GM12872 (cell line): Measurements from ENCODE around the gene PEX5L.

Experiments used
- TF ChIP-seq, protein P1 (sequence below): IDR thresholded peaks from 3 replicates; pipeline ENCODE4 v1.5.1; 2011; ENCODE audit warnings: low read depth, mild to moderate bottlenecking, low read length, moderate library complexity; ENCODE audit not compliant: insufficient read depth

PEX5L gene

DNA sequence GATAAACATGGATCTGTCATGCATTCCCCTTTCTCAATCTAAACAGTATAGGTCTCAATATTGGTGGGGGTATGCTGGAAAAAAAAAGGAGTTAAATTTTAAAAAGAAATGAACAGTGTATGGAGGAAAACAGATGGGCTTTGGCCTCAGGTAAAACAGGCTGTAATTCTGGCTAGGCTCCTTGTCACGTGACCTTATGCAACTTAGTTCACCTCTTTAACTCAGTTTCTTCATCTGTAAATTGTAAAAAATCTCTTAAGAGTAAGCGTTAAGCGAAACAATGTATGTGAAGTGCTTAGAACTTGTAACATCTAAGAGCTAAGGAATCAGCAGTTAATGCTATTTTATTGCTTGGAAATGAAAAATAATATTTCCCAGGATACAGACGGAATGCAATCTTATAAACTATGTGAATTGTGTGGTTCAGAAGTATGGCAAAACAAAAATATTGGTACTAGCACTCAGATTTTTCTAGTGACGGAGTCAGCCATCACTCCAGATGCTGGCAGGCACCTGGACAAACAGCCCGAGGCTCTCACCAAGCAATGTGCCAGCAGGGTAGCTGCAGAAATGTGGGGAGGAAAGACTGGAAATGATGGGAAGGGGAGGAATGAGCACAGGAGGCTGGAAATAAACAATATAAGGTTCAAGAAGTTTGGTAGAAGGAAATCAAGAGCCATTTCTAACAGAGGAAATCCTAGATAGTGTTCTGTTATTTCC is 211.1 kb downstream of the PEX5L start:
- TF ChIP-seq, protein P1, sequence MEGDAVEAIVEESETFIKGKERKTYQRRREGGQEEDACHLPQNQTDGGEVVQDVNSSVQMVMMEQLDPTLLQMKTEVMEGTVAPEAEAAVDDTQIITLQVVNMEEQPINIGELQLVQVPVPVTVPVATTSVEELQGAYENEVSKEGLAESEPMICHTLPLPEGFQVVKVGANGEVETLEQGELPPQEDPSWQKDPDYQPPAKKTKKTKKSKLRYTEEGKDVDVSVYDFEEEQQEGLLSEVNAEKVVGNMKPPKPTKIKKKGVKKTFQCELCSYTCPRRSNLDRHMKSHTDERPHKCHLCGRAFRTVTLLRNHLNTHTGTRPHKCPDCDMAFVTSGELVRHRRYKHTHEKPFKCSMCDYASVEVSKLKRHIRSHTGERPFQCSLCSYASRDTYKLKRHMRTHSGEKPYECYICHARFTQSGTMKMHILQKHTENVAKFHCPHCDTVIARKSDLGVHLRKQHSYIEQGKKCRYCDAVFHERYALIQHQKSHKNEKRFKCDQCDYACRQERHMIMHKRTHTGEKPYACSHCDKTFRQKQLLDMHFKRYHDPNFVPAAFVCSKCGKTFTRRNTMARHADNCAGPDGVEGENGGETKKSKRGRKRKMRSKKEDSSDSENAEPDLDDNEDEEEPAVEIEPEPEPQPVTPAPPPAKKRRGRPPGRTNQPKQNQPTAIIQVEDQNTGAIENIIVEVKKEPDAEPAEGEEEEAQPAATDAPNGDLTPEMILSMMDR = no peak

- TF ChIP-seq, protein P1 = no peak
Measured at GRCh38 chr3:179822296-179822695, 214.4 kb downstream of the PEX5L start.

DNA sequence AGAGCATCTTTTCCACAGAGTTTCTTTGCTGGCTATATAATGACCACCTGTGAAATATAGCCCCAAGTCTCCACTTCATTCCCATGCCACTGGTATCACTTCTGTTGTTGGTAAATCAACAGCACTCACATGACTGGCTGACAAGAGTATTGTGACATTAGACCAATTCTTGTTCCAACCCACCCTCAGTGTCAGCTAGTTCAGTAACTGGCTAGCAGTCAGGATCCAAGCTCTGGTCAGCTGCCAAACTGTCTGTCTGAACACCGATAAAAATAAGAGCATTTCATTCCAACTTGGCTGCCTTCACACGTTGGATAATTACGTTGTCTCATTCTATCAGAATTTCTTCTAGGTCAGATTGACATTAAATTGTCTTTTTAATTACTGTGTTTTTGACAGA is 217.4 kb downstream of the PEX5L start:
- TF ChIP-seq, protein P1 = no peak

- TF ChIP-seq, protein P1 = no peak
Measured at GRCh38 chr3:179812096-179812382, 224.7 kb downstream of the PEX5L start.

DNA sequence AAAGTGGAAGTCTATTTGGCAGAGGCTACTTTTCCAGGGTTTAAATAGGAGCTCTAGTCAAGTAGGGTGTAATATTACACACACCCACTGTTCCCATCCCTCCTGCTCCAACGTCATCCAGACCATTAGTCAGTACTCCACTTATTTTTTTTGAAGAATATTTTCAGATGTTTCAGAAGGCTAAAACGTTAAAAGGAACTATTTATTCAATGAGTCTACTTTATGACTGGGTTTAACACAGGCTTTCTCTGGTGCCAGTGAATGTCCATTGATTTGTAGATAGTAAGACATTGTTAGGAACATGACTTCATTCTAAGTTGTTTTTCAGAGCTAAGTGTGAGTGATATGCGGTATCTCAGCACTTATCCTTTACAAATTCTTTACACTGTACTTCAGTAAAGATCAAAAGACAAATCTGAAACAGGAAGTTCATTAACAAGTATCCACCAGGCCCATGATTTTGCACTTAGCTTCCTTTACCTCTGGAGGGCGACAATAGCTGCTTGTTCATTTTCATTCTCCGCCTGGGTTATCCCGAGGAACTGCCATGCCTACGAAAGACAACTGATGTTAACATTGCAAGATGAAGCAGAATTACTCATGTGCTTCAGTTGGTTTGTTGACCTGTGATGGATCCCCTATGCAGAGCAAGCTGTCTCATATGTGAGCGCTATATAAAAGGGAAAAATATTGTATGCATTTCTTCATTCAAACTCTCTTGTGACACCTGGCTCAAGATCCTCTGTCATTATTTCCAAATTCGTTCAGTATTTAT is 225.2 kb downstream of the PEX5L start:
- TF ChIP-seq, protein P1 = peak; percentile 74

DNA sequence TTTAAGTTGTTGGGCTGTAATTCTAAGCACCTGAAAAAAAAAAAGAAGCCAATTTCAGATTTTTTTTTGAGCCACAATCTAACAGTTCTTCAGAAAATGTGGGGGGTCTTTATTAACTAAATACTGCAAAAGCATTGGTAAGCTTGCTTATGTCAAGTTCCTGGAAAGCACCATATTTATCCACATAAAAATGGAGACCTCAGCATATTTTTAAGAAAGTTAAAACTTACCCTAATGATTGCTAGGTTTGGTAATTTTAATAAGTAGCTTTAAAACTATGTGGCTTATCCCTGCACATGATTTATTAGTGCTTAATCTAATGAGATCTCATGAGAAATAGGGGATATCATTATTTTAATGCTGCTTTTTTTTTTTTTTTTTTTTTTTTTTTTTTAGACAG is 227.1 kb downstream of the PEX5L start:
- TF ChIP-seq, protein P1 = no peak

- TF ChIP-seq, protein P1 = no peak
Measured at GRCh38 chr3:179807588-179807987, 229.1 kb downstream of the PEX5L start.
